NOMO-1 treated with DMSO at 0.1 percent for 48 hours (cell line): ENCODE measurements around the gene HPCAL1.

ENCODE experiments used
- DNase-seq: peaks from one replicate; lab custom pipeline; 2025; ENCODE audit not compliant: unreplicated experiment; lab: John Stamatoyannopoulos, UW

HPCAL1 gene

GRCh38 chr2:10303181-10303693 lies 533 bp downstream of the HPCAL1 start:
- DNase-seq = no peak

- DNase-seq = peak; percentile 33
Measured at GRCh38 chr2:10303694-10304378, 1.1 kb downstream of the HPCAL1 start.

DNA sequence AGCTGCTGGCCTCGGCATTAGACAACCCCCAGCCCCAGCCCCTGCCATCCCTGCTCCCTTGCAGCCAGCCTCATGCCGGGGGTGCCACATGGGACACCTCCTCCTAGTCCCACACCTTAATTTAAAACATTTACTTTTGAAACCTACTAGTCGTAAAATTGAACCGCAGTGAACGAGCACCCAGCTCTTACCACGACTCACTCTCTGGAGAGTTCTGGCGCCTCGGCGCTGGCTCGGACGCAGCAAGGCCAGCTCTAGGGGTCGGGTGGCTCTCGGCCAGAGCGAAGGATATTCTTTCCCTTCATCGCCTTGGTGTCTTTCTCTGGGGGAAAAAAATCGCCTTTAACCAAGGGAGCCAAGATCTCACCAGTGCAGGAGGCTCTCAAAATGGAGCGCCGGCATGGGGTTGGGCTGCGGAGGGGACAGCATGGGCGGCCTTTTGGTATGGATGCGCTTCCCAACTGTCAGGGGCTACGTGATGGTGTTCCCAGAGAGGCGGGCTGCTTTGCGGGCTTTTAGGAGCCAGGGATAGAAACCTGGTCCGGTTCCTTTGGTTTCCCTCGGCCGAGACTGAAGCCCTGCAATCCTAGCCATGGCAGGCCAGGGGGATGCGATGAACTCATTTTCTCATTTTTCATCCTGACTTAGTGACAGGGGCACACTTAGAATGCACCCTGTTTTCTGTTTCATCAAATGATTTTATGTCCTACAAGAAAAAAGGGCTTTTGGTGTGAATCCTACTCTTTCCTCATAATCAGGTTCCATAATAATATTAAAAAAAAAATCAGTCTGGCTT lies 2.0 kb downstream of the HPCAL1 start:
- DNase-seq = no peak

DNA sequence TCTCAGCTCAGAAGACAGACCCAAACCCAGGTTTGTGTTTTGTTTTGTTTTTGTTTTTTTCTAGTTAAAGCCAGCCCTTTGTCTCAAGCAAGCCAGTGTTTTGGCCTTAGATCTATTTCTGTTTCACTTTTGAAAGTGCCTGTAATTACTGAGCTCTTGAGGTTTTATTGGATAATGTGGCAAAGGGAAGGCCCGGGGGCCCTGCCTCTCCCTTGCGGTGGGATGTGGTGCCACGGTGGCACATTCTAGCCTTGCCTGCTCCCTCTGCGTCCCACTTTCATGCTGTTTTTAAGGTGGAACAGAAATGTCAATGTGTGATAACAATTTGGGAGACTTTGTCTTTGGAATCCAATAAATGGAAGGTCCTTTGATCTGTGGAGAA lies 2.5 kb downstream of the HPCAL1 start:
- peak; percentile 82 for DNase-seq

GRCh38 chr2:10305715-10306114 lies 3.0 kb downstream of the HPCAL1 start:
- DNase-seq = no peak

- no peak for DNase-seq
Measured at GRCh38 chr2:10306901-10307463, 4.3 kb downstream of the HPCAL1 start.

GRCh38 chr2:10307561-10308156 lies 5.0 kb downstream of the HPCAL1 start:
- DNase-seq = no peak

- no peak for DNase-seq
Measured at GRCh38 chr2:10308866-10309265, 6.2 kb downstream of the HPCAL1 start.

DNA sequence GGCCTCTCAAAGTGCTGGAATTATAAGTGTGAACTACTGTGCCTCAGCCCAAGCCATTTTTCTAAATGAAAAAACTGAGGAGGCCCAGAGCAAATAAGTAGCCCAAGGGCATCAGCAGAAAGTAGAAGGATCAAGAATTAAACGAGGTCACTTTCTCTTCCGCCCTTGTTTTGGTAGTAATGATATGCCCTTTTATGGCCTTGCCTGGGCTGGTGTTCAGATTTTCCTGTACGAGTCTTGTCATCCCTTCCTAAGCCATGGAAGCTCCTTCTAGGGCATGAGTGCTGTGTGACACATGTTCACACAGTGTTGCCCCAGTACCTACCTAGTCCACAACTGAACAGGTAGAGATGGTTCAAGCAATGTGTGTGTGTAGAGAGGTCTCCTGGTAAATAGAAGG lies 6.6 kb downstream of the HPCAL1 start:
- no peak for DNase-seq

DNA sequence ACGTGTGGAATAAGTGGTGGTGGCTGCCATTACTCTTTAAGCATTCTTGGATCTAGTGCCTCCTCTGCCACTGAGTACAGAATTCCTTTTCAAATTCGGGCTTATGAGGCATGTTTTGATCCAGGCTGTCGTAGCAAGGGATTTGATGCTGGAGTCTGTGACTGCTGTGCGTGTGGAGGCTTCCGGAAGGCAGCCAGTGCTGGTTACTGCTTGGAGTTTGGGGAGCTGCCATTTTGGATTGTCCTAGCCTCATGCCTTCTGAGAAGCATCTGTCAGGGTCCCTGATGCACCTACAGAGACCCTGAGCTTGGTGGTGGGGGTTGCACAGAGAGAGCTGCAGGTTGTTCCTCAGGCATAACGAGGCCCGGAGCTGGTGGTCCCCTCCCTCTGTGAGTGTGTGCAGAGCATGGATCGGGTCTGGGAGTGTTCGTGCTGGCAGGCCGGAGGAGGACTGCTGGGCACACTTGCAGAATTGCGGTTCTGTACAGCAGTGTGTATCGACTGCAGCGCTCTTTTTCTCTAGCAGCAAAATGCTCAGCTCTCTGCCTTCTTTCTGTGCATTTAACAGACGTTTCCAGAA lies 7.7 kb downstream of the HPCAL1 start:
- no peak for DNase-seq

GRCh38 chr2:10311736-10312135 lies 9.0 kb downstream of the HPCAL1 start:
- no peak for DNase-seq

DNA sequence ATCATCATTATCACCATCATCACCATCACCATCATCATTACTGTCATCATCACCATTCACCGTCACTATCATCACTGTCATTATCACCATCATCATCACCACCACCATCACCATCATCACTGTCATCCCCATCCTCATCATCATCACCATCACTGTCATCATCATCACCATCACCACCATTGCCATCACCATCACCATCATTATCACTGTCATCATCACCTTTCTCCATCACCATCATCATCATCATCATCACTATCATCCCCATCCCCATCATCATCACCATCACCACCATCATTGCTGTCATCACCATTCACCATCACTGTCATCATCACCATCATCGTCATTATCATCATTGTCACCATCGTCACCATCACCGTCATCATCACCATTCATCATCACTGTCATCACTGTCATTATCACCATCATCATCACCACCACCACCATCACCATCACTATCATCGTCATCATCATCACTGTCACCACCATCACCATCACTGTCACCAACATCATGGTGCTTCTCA lies 9.8 kb downstream of the HPCAL1 start:
- no peak for DNase-seq

DNA sequence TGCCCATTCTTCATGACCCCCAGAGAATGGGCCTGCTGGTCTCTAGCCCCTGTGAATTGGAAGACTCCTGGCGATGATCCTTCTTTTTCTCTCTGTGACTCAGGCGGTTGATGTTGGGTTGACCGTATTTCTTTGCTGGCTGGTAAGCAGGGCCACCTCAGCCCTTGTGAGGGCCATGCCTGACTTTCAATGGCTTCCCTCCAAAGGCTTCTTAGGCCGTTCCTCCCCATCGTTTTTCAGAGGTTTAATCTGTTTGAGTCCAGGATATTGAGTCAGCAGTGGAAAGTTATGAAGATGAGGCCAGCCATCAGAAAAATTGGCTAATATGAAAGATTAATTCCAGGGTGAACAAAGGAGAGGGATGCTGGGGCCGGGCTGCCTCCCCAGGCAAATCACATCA lies 13.6 kb downstream of the HPCAL1 start:
- DNase-seq = no peak

DNA sequence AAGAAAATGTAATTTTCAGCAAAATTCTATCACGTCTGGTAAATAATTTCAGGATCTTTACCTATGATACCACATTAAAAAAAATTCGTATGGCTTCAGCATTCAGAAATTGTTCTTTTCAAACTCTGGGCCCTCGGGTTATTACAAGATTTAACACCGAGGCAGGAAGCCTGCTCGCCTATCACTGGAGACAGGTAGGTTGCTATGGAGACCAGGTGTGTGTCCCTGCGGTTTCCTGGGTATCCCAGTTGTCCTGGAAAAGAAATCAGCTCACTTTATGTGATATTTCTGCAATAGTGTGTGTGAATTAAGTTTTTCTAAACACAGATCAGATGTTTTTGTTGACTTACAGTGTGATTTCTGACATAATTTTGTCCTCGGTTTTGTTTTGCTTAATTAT lies 14.2 kb downstream of the HPCAL1 start:
- no peak for DNase-seq

DNA sequence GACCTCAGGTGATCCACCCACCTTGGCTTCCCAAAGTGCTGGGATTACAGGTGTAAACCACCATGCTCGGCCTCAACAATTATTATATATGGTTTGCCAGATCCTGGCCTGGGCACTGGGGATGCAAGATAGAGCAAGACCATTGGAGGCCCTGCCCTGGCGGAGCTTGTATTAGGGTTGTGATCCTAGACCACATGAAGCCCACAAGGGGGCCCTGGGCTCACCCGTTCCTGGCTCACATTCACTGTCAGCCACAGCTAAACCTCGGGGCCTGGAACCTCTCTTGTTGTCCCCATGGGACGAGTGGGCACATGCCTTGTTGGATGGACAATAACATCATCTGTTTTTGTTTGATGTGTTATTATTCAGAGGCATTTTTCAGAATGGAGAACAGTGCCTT lies 14.9 kb downstream of the HPCAL1 start:
- DNase-seq = no peak

GRCh38 chr2:10318345-10318744 lies 15.6 kb downstream of the HPCAL1 start:
- no peak for DNase-seq

GRCh38 chr2:10319892-10320574 lies 17.3 kb downstream of the HPCAL1 start:
- DNase-seq = no peak

DNA sequence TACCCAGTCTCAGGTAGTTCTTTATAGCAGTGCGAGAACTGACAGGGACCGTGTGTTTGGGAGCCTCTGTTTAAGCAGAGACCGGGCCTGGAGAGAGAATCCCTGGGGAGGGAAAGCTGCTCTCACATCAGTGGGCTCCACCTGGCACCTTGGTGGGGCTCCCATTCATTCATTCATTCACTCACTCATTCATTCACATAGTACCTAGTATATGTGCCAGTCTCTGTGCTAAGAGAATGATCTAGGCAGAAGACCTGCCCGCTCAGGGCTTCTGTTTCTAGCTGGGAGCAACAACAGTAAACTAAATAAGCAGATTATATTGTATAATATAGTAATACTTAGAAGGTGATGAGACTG lies 17.8 kb downstream of the HPCAL1 start:
- no peak for DNase-seq

GRCh38 chr2:10320933-10321332 lies 18.2 kb downstream of the HPCAL1 start:
- DNase-seq = no peak

- DNase-seq = no peak
Measured at GRCh38 chr2:10321622-10322021, 18.9 kb downstream of the HPCAL1 start.

- DNase-seq = no peak
Measured at GRCh38 chr2:10322481-10322880, 19.8 kb downstream of the HPCAL1 start.
